Osteocyte (in vitro differentiated cells): ENCODE measurements around the gene SYNC. TPM values are rescaled to one million over a fixed set of nuclear protein-coding genes. Genes with fewer than 3 reads are reported as not detected.
A peak's percentile ranks its signal among the peaks of the same experiment; 100 is the strongest.

ENCODE experiments used
- DNase-seq: peaks from one replicate; pipeline ENCODE4 v3.0.0; 2021; ENCODE audit warnings: mixed read lengths; ENCODE audit not compliant: unreplicated experiment; ENCODE audit errors: extremely low spot score
- H3K27ac Mint-ChIP-seq: one replicate; pipeline ENCODE4 v1.8.0; 2021; ENCODE audit warnings: mild to moderate bottlenecking, mixed read lengths; ENCODE audit not compliant: unreplicated experiment
- H3K27me3 Mint-ChIP-seq: one replicate; pipeline ENCODE4 v1.8.0; 2021; ENCODE audit warnings: mixed read lengths; ENCODE audit not compliant: unreplicated experiment
- H3K36me3 Mint-ChIP-seq: one replicate; pipeline ENCODE4 v1.8.0; 2021; ENCODE audit warnings: mixed read lengths; ENCODE audit not compliant: unreplicated experiment
- H3K4me1 Mint-ChIP-seq: one replicate; pipeline ENCODE4 v1.8.0; 2021; ENCODE audit warnings: mixed read lengths; ENCODE audit not compliant: unreplicated experiment
- H3K4me3 Mint-ChIP-seq: one replicate; pipeline ENCODE4 v1.8.0; 2021; ENCODE audit warnings: mild to moderate bottlenecking, moderate library complexity, mixed read lengths; ENCODE audit not compliant: unreplicated experiment
- H3K9me3 Mint-ChIP-seq: one replicate; pipeline ENCODE4 v1.8.0; 2021; ENCODE audit warnings: mixed read lengths; ENCODE audit not compliant: unreplicated experiment
- CTCF ChIP-seq: fragments of 200-600 bp; sonication (generic); IDR thresholded peaks from 2 replicates; pipeline ENCODE4 v1.5.0; 2021; ENCODE audit warnings: antibody characterized with exemption, mild to moderate bottlenecking, moderate library complexity
- total RNA-seq: library from RNA; stranded (reverse); gene quantifications from 2 replicates; pipeline ENCODE4 v1.2.1, GENCODE V29; 2021

SYNC gene
- total RNA-seq, 1 donor from 2014 or later, result 24.6 TPM

- peaks cover 2% of the 10 kb centered on the region for H3K36me3 Mint-ChIP-seq
- no peak overlapping the region for H3K4me3 Mint-ChIP-seq
Measured at GRCh38 chr1:32746130-32746529, 43.6 kb upstream of the SYNC start.

GRCh38 chr1:32744071-32744425 lies 41.5 kb upstream of the SYNC start:
- DNase-seq, result no peak
- H3K9me3 Mint-ChIP-seq, result no peaks in the 10 kb centered on the region
- peaks cover 19% of the 10 kb centered on the region for H3K4me1 Mint-ChIP-seq
- H3K27ac Mint-ChIP-seq, result peak overlapping the region; percentile 9
- H3K36me3 Mint-ChIP-seq, result peaks cover 2% of the 10 kb centered on the region
- H3K27me3 Mint-ChIP-seq, result no peaks in the 10 kb centered on the region
- no peak for TF ChIP-seq CTCF
- H3K4me3 Mint-ChIP-seq, result peak overlapping the region; percentile 14

More at GRCh38 chr1:32746130-32746529, 43.6 kb upstream of the SYNC start:
- Mint-ChIP-seq H3K9me3 (no peaks in the 10 kb centered on the region), H3K27me3 (no peaks in the 10 kb centered on the region), H3K4me1 (peaks cover 16% of the 10 kb centered on the region), H3K27ac (no peak overlapping the region)
- no peak for DNase-seq
- TF ChIP-seq CTCF, result no peak

GRCh38 chr1:32743380-32744070 lies 41.0 kb upstream of the SYNC start:
- no peak for TF ChIP-seq CTCF
- no peaks in the 10 kb centered on the region for H3K27me3 Mint-ChIP-seq
- no peak for DNase-seq
- H3K4me1 Mint-ChIP-seq, result peaks cover 17% of the 10 kb centered on the region
- peaks cover 2% of the 10 kb centered on the region for H3K36me3 Mint-ChIP-seq
- no peaks in the 10 kb centered on the region for H3K9me3 Mint-ChIP-seq
- peak overlapping the region; percentile 66 for H3K27ac Mint-ChIP-seq
- peak overlapping the region; percentile 76 for H3K4me3 Mint-ChIP-seq

GRCh38 chr1:32742956-32743355 lies 40.4 kb upstream of the SYNC start:
- H3K36me3 Mint-ChIP-seq, result peaks cover 2% of the 10 kb centered on the region
- H3K4me1 Mint-ChIP-seq, result peaks cover 17% of the 10 kb centered on the region
- no peak for TF ChIP-seq CTCF
- peak overlapping the region; percentile 76 for H3K4me3 Mint-ChIP-seq
- no peaks in the 10 kb centered on the region for H3K27me3 Mint-ChIP-seq
- no peak for DNase-seq
- peak overlapping the region; percentile 66 for H3K27ac Mint-ChIP-seq
- no peaks in the 10 kb centered on the region for H3K9me3 Mint-ChIP-seq

- Mint-ChIP-seq H3K4me3 (peak overlapping the region; percentile 76), H3K9me3 (no peaks in the 10 kb centered on the region), H3K27me3 (no peaks in the 10 kb centered on the region), H3K36me3 (peaks cover 2% of the 10 kb centered on the region), H3K4me1 (peaks cover 17% of the 10 kb centered on the region), H3K27ac (peak overlapping the region; percentile 66)
- no peak for TF ChIP-seq CTCF
- no peak for DNase-seq
Measured at GRCh38 chr1:32742199-32742947, 39.8 kb upstream of the SYNC start.
